ENCODE data around the gene MICAL3.

- TF ChIP-seq TCF4 (CRISPR knock-in tag; IDR thresholded peaks at IDR 0.05; ENCODE audit: borderline replicate concordance) (no peak), ZNF565 (CRISPR knock-in tag; conservative IDR thresholded peaks at IDR 0.05; ENCODE audit: low read depth) (no peak), ISL1 (CRISPR knock-in tag; IDR thresholded peaks at IDR 0.05) (peak; percentile 21), ZC3H10 (CRISPR knock-in tag; IDR thresholded peaks at IDR 0.05) (no peak), ZFP30 (CRISPR knock-in tag; IDR thresholded peaks at IDR 0.05) (no peak), CREB5 (CRISPR knock-in tag; IDR thresholded peaks at IDR 0.05; ENCODE audit: low read depth) (no peak), POU6F1 (CRISPR knock-in tag; IDR thresholded peaks at IDR 0.05; ENCODE audit: borderline replicate concordance, low read depth) (no peak), RARB (CRISPR knock-in tag; IDR thresholded peaks at IDR 0.05) (no peak)
Measured at GRCh38 chr22:17972385-17973191, 51.8 kb downstream of the MICAL3 start.
